Astrocyte (in vitro differentiated cells and primary cell): ENCODE measurements around the gene MSN. TPM values are rescaled to one million over a fixed set of nuclear protein-coding genes. Genes with fewer than 3 reads are reported as not detected.

Source experiments
- DNase-seq: peaks from one replicate; pipeline ENCODE4 v3.0.0-alpha.2; 2010; ENCODE audit warnings: low read depth
- FAIRE-seq: peaks from 2 replicates; lab custom pipeline; 2011; peaks lifted over from hg19 to GRCh38; lab: Jason Lieb, UNC
- H2AFZ ChIP-seq: 2 replicates; pipeline ENCODE4 v1.6.0; 2012; ENCODE audit warnings: low read depth, low read length, inconsistent platforms
- H3K27ac ChIP-seq: 2 replicates; pipeline ENCODE4 v1.5.1; 2011; ENCODE audit warnings: low read depth, low read length, inconsistent platforms
- H3K27me3 ChIP-seq: 2 replicates; pipeline ENCODE4 v1.6.0; 2011; ENCODE audit warnings: low read length, inconsistent platforms; ENCODE audit not compliant: insufficient read depth
- H3K36me3 ChIP-seq: 2 replicates; pipeline ENCODE4 v1.5.1; 2011; ENCODE audit warnings: low read length, inconsistent platforms; ENCODE audit not compliant: insufficient read depth
- H3K4me1 ChIP-seq: 2 replicates; pipeline ENCODE4 v1.5.1; 2011; ENCODE audit warnings: low read length, inconsistent platforms; ENCODE audit not compliant: insufficient read depth
- H3K4me2 ChIP-seq: 2 replicates; pipeline ENCODE4 v1.6.0; 2012; ENCODE audit warnings: low read length, inconsistent platforms
- H3K4me3 ChIP-seq: 2 replicates; pipeline ENCODE4 v1.5.1; 2011; ENCODE audit warnings: low read depth, mild to moderate bottlenecking, low read length, inconsistent platforms; ENCODE audit not compliant: insufficient read depth
- H3K79me2 ChIP-seq: 2 replicates; pipeline ENCODE4 v1.6.0; 2012; ENCODE audit warnings: mild to moderate bottlenecking, low read length, inconsistent platforms; ENCODE audit not compliant: insufficient read depth
- H3K9ac ChIP-seq: 2 replicates; pipeline ENCODE4 v1.6.0; 2012; ENCODE audit warnings: mild to moderate bottlenecking, low read length, inconsistent platforms
- H3K9me3 ChIP-seq: 2 replicates; pipeline ENCODE4 v1.5.1; 2012; ENCODE audit warnings: low read depth, mild to moderate bottlenecking, low read length, inconsistent platforms; ENCODE audit not compliant: insufficient read depth
- H4K20me1 ChIP-seq: 2 replicates; pipeline ENCODE4 v1.6.0; 2012; ENCODE audit warnings: low read length, inconsistent platforms; ENCODE audit not compliant: insufficient read depth
- H3K27ac Mint-ChIP-seq: one replicate; pipeline ENCODE4 v1.8.0; 2021; ENCODE audit warnings: mild to moderate bottlenecking, mixed read lengths; ENCODE audit not compliant: unreplicated experiment
- H3K27me3 Mint-ChIP-seq: one replicate; pipeline ENCODE4 v1.8.0; 2021; ENCODE audit warnings: low read depth, mixed read lengths; ENCODE audit not compliant: unreplicated experiment
- H3K36me3 Mint-ChIP-seq: one replicate; pipeline ENCODE4 v1.8.0; 2021; ENCODE audit warnings: low read depth, mixed read lengths; ENCODE audit not compliant: unreplicated experiment
- H3K4me1 Mint-ChIP-seq: one replicate; pipeline ENCODE4 v1.8.0; 2021; ENCODE audit warnings: low read depth, mixed read lengths; ENCODE audit not compliant: unreplicated experiment
- H3K4me3 Mint-ChIP-seq: one replicate; pipeline ENCODE4 v1.8.0; 2021; ENCODE audit warnings: mild to moderate bottlenecking, moderate library complexity, mixed read lengths; ENCODE audit not compliant: unreplicated experiment
- H3K9me3 Mint-ChIP-seq: one replicate; pipeline ENCODE4 v1.8.0; 2021; ENCODE audit warnings: mild to moderate bottlenecking, mixed read lengths; ENCODE audit not compliant: unreplicated experiment
- CTCF ChIP-seq: IDR thresholded peaks from 2 replicates; pipeline ENCODE4 v1.5.1; 2011; ENCODE audit warnings: low read depth, mild to moderate bottlenecking, inconsistent platforms, low read length, moderate library complexity; ENCODE audit not compliant: insufficient read depth
- EZH2 ChIP-seq: IDR thresholded peaks from 2 replicates; pipeline ENCODE4 v1.6.1; 2012; ENCODE audit warnings: mild to moderate bottlenecking, low read length, inconsistent platforms; ENCODE audit not compliant: insufficient read depth
- total RNA-seq: library from RNA; stranded (reverse); gene quantifications from 2 replicates; pipeline ENCODE4 v1.2.1, GENCODE V29; 2021

Gene MSN
- total RNA-seq, 1 donor from 2014 or later, result 369 TPM

- Mint-ChIP-seq H3K27ac (peak overlapping the region; percentile 86), H3K27me3 (no peaks in the 10 kb centered on the region), H3K36me3 (no peaks in the 10 kb centered on the region), H3K4me3 (peak overlapping the region; percentile 45), H3K9me3 (no peaks in the 10 kb centered on the region), H3K4me1 (peaks cover 32% of the 10 kb centered on the region)
- peak overlapping the region; percentile 17 for H3K4me3 ChIP-seq
- peaks cover 52% of the 10 kb centered on the region for H4K20me1 ChIP-seq
- no peak overlapping the region for H2AFZ ChIP-seq
- no peak for TF ChIP-seq EZH2
- TF ChIP-seq CTCF, result no peak
- peaks cover 93% of the 10 kb centered on the region for H3K79me2 ChIP-seq
- no peaks in the 10 kb centered on the region for H3K9me3 ChIP-seq
- DNase-seq, result peak; percentile 74
- H3K4me1 ChIP-seq, result peaks cover 42% of the 10 kb centered on the region
- H3K27ac ChIP-seq, result peak overlapping the region; percentile 92
- FAIRE-seq, result peak; percentile 99
- peaks cover 3% of the 10 kb centered on the region for H3K36me3 ChIP-seq
- peak overlapping the region; percentile 74 for H3K9ac ChIP-seq
- H3K4me2 ChIP-seq, result peak overlapping the region; percentile 81
- H3K27me3 ChIP-seq, result no peaks in the 10 kb centered on the region
These were observed 11.7 kb downstream of the MSN start for GRCh38 chrX:65679071-65679540.

- FAIRE-seq (no peak), DNase-seq (no peak)
- Histone ChIP-seq H3K4me1 (peaks cover 40% of the 10 kb centered on the region), H3K27ac (no peak overlapping the region), H3K4me2 (no peak overlapping the region), H4K20me1 (peaks cover 54% of the 10 kb centered on the region), H3K4me3 (no peak overlapping the region), H3K9ac (no peak overlapping the region), H3K27me3 (no peaks in the 10 kb centered on the region), H3K36me3 (peaks cover 6% of the 10 kb centered on the region), H3K79me2 (peaks cover 94% of the 10 kb centered on the region), H2AFZ (no peak overlapping the region), H3K9me3 (no peaks in the 10 kb centered on the region)
- Mint-ChIP-seq H3K4me1 (peaks cover 35% of the 10 kb centered on the region), H3K27me3 (no peaks in the 10 kb centered on the region), H3K27ac (no peak overlapping the region), H3K9me3 (no peaks in the 10 kb centered on the region), H3K4me3 (no peak overlapping the region), H3K36me3 (no peaks in the 10 kb centered on the region)
- no peak for TF ChIP-seq CTCF
- no peak for TF ChIP-seq EZH2
These were observed 14.4 kb downstream of the MSN start for GRCh38 chrX:65681810-65682209.

- no peak overlapping the region for H3K9ac ChIP-seq
- H3K79me2 ChIP-seq, result peaks cover 100% of the 10 kb centered on the region
- Mint-ChIP-seq H3K4me3 (no peak overlapping the region), H3K9me3 (no peaks in the 10 kb centered on the region), H3K4me1 (peaks cover 35% of the 10 kb centered on the region), H3K27me3 (no peaks in the 10 kb centered on the region), H3K36me3 (peaks cover 2% of the 10 kb centered on the region), H3K27ac (no peak overlapping the region)
- H3K9me3 ChIP-seq, result no peaks in the 10 kb centered on the region
- H2AFZ ChIP-seq, result no peak overlapping the region
- H3K4me3 ChIP-seq, result no peak overlapping the region
- peaks cover 33% of the 10 kb centered on the region for H3K4me1 ChIP-seq
- H4K20me1 ChIP-seq, result peaks cover 78% of the 10 kb centered on the region
- TF ChIP-seq EZH2, result no peak
- TF ChIP-seq CTCF, result no peak
- no peak overlapping the region for H3K4me2 ChIP-seq
- no peak for DNase-seq
- no peaks in the 10 kb centered on the region for H3K27me3 ChIP-seq
- peaks cover 6% of the 10 kb centered on the region for H3K36me3 ChIP-seq
- H3K27ac ChIP-seq, result no peak overlapping the region
- no peak for FAIRE-seq
These were observed 17.7 kb downstream of the MSN start for GRCh38 chrX:65685112-65685511.
